ENCODE measurements around the gene USP17L19.
"Not testable (repeated sequence)": the region's sequence is repeated elsewhere in the genome, so short reads cannot be mapped to it uniquely, and the experiment has no call there.

USP17L19 gene, protein sequence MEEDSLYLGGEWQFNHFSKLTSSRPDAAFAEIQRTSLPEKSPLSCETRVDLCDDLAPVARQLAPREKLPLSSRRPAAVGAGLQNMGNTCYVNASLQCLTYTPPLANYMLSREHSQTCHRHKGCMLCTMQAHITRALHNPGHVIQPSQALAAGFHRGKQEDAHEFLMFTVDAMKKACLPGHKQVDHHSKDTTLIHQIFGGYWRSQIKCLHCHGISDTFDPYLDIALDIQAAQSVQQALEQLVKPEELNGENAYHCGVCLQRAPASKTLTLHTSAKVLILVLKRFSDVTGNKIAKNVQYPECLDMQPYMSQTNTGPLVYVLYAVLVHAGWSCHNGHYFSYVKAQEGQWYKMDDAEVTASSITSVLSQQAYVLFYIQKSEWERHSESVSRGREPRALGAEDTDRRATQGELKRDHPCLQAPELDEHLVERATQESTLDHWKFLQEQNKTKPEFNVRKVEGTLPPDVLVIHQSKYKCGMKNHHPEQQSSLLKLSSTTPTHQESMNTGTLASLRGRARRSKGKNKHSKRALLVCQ

DNA sequence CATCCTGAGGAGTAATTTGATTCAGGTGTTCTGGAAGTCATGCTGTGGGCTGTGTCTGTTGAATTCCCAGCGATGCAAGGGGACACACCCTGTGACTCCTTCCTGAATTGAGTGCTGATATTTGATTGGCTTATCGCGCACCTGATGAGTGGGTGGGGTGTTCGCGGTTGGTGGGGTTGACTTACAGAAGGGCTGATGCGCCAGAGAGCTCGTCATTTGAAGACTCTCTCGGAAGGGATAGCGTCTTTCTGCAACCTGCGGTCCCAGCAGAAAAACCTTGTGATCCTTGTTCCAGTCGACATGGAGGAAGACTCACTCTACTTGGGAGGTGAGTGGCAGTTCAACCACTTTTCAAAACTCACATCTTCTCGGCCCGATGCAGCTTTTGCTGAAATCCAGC lies at the start of gene USP17L19:
TSS of gene USP17L19 (plus strand) at position 301 of the 400 bp plus-strand sequence. CDS start at position 301, 0 bp downstream.
- DNase-seq (ENCODE audit: low read depth, low spot score), result not testable (repeated sequence)

DNA sequence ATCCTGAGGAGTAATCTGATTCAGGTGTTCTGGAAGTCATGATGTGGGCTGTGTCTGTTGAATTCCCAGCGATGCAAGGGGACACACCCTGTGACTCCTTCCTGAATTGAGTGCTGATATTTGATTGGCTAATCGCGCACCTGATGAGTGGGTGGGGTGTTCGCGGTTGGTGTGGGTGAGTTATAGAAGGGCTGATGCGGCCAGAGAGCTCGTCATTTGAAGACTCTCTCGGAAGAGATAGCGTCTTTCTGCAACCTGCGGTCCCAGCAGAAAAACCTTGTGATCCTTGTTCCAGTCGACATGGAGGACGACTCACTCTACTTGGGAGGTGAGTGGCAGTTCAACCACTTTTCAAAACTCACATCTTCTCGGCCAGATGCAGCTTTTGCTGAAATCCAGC lies 42.8 kb upstream of the USP17L19 start, which contains the start of gene USP17L10:
TSS of gene USP17L10 (plus strand) at position 301 of the 400 bp plus-strand sequence. CDS start at position 301, 0 bp downstream.
- DNase-seq (ENCODE audit: low read depth, low spot score); H3K4me3 ChIP-seq; H3K27ac ChIP-seq; H3K36me3 ChIP-seq (ENCODE audit: insufficient read depth, low read length); H3K9me3 ChIP-seq (ENCODE audit: low read depth, low read length); H3K9ac ChIP-seq (ENCODE audit: insufficient read length): not testable (repeated sequence)

More for the DNA sequence above, at the start of gene USP17L19:
- H3K9me3 ChIP-seq (ENCODE audit: low read depth, low read length); H3K9ac ChIP-seq (ENCODE audit: insufficient read length); H3K36me3 ChIP-seq (ENCODE audit: insufficient read depth, low read length); H3K27ac ChIP-seq; H3K4me3 ChIP-seq: not testable (repeated sequence)

DNA sequence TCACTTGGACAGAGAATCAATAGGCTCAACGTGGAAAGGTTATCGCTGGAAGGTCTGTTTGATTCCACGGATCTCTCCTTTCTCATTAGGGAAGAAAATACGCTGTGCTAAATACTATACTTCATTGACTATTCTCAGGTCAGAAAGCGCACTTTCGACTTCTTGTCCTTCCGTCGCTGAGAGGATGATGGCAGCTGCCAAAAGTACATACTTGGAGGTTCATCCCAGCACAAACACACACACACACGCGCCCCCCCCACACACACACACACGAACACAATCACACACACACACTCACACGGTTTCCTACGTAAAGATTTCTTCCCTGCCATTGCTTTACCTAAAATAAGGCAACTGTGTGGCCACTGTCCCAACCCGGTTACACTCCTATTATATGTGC lies 38.5 kb upstream of the USP17L19 start:
- not testable (repeated sequence) for DNase-seq (ENCODE audit: low read depth, low spot score); H3K4me3 ChIP-seq; H3K36me3 ChIP-seq (ENCODE audit: insufficient read depth, low read length); H3K27ac ChIP-seq; H3K9ac ChIP-seq (ENCODE audit: insufficient read length); H3K9me3 ChIP-seq (ENCODE audit: low read depth, low read length)

DNA sequence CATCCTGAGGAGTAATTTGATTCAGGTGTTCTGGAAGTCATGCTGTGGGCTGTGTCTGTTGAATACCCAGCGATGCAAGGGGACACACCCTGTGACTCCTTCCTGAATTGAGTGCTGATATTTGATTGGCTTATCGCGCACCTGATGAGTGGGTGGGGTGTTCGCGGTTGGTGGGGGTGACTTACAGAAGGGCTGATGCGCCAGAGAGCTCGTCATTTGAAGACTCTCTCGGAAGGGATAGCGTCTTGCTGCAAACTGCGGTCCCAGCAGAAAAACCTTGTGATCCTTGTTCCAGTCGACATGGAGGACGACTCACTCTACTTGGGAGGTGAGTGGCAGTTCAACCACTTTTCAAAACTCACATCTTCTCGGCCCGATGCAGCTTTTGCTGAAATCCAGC lies 38.1 kb upstream of the USP17L19 start, which contains the start of gene USP17L11:
TSS of gene USP17L11 (plus strand) at position 301 of the 400 bp plus-strand sequence. CDS start at position 301, 0 bp downstream.
- not testable (repeated sequence) for H3K9me3 ChIP-seq (ENCODE audit: low read depth, low read length); H3K36me3 ChIP-seq (ENCODE audit: insufficient read depth, low read length); H3K9ac ChIP-seq (ENCODE audit: insufficient read length); DNase-seq (ENCODE audit: low read depth, low spot score); H3K27ac ChIP-seq; H3K4me3 ChIP-seq

DNA sequence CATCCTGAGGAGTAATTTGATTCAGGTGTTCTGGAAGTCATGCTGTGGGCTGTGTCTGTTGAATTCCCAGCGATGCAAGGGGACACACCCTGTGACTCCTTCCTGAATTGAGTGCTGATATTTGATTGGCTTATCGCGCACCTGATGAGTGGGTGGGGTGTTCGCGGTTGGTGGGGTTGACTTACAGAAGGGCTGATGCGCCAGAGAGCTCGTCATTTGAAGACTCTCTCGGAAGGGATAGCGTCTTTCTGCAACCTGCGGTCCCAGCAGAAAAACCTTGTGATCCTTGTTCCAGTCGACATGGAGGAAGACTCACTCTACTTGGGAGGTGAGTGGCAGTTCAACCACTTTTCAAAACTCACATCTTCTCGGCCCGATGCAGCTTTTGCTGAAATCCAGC lies 33.3 kb upstream of the USP17L19 start, which contains the start of gene USP17L12:
TSS of gene USP17L12 (plus strand) at position 301 of the 400 bp plus-strand sequence. CDS start at position 301, 0 bp downstream.
- H3K4me3 ChIP-seq; H3K9ac ChIP-seq (ENCODE audit: insufficient read length); H3K9me3 ChIP-seq (ENCODE audit: low read depth, low read length); H3K36me3 ChIP-seq (ENCODE audit: insufficient read depth, low read length); H3K27ac ChIP-seq; DNase-seq (ENCODE audit: low read depth, low spot score): not testable (repeated sequence)

DNA sequence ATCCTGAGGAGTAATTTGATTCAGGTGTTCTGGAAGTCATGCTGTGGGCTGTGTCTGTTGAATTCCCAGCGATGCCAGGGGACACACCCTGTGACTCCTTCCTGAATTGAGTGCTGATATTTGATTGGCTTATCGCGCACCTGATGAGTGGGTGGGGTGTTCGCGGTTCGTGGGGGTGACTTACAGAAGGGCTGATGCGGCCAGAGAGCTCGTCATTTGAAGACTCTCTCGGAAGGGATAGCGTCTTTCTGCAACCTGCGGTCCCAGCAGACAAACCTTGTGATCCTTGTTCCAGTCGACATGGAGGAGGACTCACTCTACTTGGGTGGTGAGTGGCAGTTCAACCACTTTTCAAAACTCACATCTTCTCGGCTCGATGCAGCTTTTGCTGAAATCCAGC lies 28.6 kb upstream of the USP17L19 start, which contains the start of gene USP17L13:
TSS of gene USP17L13 (plus strand) at position 301 of the 400 bp plus-strand sequence. CDS start at position 301, 0 bp downstream.
- not testable (repeated sequence) for H3K27ac ChIP-seq; H3K4me3 ChIP-seq; H3K9ac ChIP-seq (ENCODE audit: insufficient read length)

DNA sequence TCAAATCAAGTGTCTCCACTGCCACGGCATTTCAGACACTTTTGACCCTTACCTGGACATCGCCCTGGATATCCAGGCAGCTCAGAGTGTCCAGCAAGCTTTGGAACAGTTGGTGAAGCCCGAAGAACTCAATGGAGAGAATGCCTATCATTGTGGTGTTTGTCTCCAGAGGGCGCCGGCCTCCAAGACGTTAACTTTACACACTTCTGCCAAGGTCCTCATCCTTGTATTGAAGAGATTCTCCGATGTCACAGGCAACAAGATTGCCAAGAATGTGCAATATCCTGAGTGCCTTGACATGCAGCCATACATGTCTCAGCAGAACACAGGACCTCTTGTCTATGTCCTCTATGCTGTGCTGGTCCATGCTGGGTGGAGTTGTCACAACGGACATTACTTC lies 22.9 kb upstream of the USP17L19 start:
- H3K4me3 ChIP-seq; H3K36me3 ChIP-seq (ENCODE audit: insufficient read depth, low read length); H3K27ac ChIP-seq; H3K9me3 ChIP-seq (ENCODE audit: low read depth, low read length); DNase-seq (ENCODE audit: low read depth, low spot score); H3K9ac ChIP-seq (ENCODE audit: insufficient read length): not testable (repeated sequence)

More for the DNA sequence above, 28.6 kb upstream of the USP17L19 start, which contains the start of gene USP17L13:
- H3K36me3 ChIP-seq (ENCODE audit: insufficient read depth, low read length); DNase-seq (ENCODE audit: low read depth, low spot score); H3K9me3 ChIP-seq (ENCODE audit: low read depth, low read length): not testable (repeated sequence)

DNA sequence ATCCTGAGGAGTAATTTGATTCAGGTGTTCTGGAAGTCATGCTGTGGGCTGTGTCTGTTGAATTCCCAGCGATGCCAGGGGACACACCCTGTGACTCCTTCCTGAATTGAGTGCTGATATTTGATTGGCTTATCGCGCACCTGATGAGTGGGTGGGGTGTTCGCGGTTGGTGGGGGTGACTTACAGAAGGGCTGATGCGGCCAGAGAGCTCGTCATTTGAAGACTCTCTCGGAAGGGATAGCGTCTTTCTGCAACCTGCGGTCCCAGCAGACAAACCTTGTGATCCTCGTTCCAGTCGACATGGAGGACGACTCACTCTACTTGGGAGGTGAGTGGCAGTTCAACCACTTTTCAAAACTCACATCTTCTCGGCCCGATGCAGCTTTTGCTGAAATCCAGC lies 19.1 kb upstream of the USP17L19 start, which contains the start of gene USP17L15:
TSS of gene USP17L15 (plus strand) at position 301 of the 400 bp plus-strand sequence. CDS start at position 301, 0 bp downstream.
- not testable (repeated sequence) for DNase-seq (ENCODE audit: low read depth, low spot score); H3K27ac ChIP-seq; H3K36me3 ChIP-seq (ENCODE audit: insufficient read depth, low read length); H3K9me3 ChIP-seq (ENCODE audit: low read depth, low read length); H3K4me3 ChIP-seq; H3K9ac ChIP-seq (ENCODE audit: insufficient read length)

DNA sequence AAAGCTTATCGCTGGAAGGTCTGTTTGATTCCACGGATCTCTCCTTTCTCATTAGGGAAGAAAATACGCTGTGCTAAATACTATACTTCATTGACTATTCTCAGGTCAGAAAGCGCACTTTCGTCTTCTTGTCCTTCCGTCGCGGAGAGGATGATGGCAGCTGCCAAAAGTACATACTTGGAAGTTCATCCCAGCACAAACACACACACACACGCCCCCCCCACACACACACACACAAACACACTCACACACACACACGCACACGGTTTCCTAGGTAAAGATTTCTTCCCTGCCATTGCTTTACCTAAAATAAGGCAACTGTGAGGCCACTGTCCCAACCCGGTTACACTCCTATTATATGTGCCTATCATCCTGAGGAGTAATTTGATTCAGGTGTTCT lies 14.7 kb upstream of the USP17L19 start:
- not testable (repeated sequence) for H3K9ac ChIP-seq (ENCODE audit: insufficient read length); H3K4me3 ChIP-seq; H3K27ac ChIP-seq; DNase-seq (ENCODE audit: low read depth, low spot score); H3K9me3 ChIP-seq (ENCODE audit: low read depth, low read length); H3K36me3 ChIP-seq (ENCODE audit: insufficient read depth, low read length)

DNA sequence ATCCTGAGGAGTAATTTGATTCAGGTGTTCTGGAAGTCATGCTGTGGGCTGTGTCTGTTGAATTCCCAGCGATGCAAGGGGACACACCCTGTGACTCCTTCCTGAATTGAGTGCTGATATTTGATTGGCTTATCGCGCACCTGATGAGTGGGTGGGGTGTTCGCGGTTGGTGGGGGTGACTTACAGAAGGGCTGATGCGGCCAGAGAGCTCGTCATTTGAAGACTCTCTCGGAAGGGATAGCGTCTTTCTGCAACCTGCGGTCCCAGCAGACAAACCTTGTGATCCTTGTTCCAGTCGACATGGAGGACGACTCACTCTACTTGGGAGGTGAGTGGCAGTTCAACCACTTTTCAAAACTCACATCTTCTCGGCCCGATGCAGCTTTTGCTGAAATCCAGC lies 9.6 kb upstream of the USP17L19 start, which contains the start of gene USP17L17:
TSS of gene USP17L17 (plus strand) at position 301 of the 400 bp plus-strand sequence. CDS start at position 301, 0 bp downstream.
- H3K27ac ChIP-seq; H3K9me3 ChIP-seq (ENCODE audit: low read depth, low read length); DNase-seq (ENCODE audit: low read depth, low spot score); H3K4me3 ChIP-seq; H3K9ac ChIP-seq (ENCODE audit: insufficient read length); H3K36me3 ChIP-seq (ENCODE audit: insufficient read depth, low read length): not testable (repeated sequence)

DNA sequence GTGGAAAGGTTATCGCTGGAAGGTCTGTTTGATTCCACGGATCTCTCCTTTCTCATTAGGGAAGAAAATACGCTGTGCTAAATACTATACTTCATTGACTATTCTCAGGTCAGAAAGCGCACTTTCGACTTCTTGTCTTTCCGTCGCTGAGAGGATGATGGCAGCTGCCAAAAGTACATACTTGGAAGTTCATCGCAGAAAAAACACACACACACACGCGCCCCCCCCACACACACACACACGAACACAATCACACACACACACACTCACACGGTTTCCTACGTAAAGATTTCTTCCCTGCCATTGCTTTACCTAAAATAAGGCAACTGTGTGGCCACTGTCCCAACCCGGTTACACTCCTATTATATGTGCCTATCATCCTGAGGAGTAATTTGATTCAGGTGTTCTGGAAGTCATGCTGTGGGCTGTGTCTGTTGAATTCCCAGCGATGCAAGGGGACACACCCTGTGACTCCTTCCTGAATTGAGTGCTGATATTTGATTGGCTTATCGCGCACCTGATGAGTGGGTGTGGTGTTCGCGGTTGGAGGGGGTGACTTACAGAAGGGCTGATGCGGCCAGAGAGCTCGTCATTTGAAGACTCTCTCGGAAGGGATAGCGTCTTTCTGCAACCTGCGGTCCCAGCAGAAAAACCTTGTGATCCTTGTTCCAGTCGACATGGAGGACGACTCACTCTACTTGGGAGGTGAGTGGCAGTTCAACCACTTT lies 5.1 kb upstream of the USP17L19 start, which contains the start of gene USP17L18:
TSS of gene USP17L18 (plus strand) at position 678 of the 728 bp plus-strand sequence. CDS start at position 678, 0 bp downstream.
- not testable (repeated sequence) for H3K9me3 ChIP-seq (ENCODE audit: low read depth, low read length); H3K9ac ChIP-seq (ENCODE audit: insufficient read length); H3K27ac ChIP-seq; H3K36me3 ChIP-seq (ENCODE audit: insufficient read depth, low read length); H3K4me3 ChIP-seq; DNase-seq (ENCODE audit: low read depth, low spot score)

DNA sequence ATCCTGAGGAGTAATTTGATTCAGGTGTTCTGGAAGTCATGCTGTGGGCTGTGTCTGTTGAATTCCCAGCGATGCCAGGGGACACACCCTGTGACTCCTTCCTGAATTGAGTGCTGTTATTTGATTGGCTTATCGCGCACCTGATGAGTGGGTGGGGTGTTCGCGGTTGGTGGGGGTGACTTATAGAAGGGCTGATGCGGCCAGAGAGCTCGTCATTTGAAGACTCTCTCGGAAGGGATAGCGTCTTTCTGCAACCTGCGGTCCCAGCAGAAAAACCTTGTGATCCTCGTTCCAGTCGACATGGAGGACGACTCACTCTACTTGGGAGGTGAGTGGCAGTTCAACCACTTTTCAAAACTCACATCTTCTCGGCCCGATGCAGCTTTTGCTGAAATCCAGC lies 4.6 kb downstream of the USP17L19 start, which contains the start of gene USP17L20:
TSS of gene USP17L20 (plus strand) at position 301 of the 400 bp plus-strand sequence. CDS start at position 301, 0 bp downstream.
- not testable (repeated sequence) for H3K27ac ChIP-seq; H3K9ac ChIP-seq (ENCODE audit: insufficient read length); DNase-seq (ENCODE audit: low read depth, low spot score); H3K4me3 ChIP-seq; H3K9me3 ChIP-seq (ENCODE audit: low read depth, low read length); H3K36me3 ChIP-seq (ENCODE audit: insufficient read depth, low read length)

DNA sequence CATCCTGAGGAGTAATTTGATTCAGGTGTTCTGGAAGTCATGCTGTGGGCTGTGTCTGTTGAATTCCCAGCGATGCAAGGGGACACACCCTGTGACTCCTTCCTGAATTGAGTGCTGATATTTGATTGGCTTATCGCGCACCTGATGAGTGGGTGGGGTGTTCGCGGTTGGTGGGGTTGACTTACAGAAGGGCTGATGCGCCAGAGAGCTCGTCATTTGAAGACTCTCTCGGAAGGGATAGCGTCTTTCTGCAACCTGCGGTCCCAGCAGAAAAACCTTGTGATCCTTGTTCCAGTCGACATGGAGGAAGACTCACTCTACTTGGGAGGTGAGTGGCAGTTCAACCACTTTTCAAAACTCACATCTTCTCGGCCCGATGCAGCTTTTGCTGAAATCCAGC lies 9.4 kb downstream of the USP17L19 start, which contains the start of gene USP17L21:
TSS of gene USP17L21 (plus strand) at position 301 of the 400 bp plus-strand sequence. CDS start at position 301, 0 bp downstream.
- not testable (repeated sequence) for H3K36me3 ChIP-seq (ENCODE audit: insufficient read depth, low read length); H3K9ac ChIP-seq (ENCODE audit: insufficient read length); DNase-seq (ENCODE audit: low read depth, low spot score); H3K27ac ChIP-seq; H3K4me3 ChIP-seq; H3K9me3 ChIP-seq (ENCODE audit: low read depth, low read length)
